Stimulated activated CD8-positive, alpha-beta memory T cell treated with anti-CD3 and anti-CD28 coated beads, Interleukin-7, amount 100 ng/mL, for 48 hours (primary cell): ENCODE results near the gene QKI.

Experiments used
- DNase-seq, 2 donors: peaks; one replicate each; pipeline ENCODE4 v3.0.0-alpha.2; 2020; ENCODE audit warnings: low read depth in 1 of 2; ENCODE audit errors: extremely low read depth in 1 of 2

Gene QKI

GRCh38 chr6:163527291-163527690 is 112.8 kb downstream of the QKI start:
- DNase-seq = no peak

DNA sequence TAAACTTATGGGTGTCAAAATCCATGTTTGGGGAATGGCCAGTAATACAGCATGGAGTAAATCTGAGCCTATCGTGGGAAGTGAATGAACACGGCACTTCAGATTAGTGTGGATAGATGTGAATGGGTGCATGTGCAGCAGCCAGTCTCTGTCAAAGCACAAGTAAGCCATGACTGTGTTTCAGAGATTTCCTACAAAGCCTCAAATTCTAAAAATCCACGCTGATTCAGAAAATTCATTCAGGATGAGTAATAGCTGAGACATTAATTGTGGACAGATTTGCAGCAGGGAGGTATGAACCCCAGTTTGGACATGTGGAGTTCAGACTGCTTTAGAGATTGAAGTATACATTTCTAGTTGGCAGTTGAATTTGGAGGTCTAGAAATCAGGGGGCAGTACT is 115.1 kb downstream of the QKI start:
- no peak for DNase-seq

- DNase-seq = no peak
Observed at GRCh38 chr6:163530406-163530805, 115.9 kb downstream of the QKI start.

DNA sequence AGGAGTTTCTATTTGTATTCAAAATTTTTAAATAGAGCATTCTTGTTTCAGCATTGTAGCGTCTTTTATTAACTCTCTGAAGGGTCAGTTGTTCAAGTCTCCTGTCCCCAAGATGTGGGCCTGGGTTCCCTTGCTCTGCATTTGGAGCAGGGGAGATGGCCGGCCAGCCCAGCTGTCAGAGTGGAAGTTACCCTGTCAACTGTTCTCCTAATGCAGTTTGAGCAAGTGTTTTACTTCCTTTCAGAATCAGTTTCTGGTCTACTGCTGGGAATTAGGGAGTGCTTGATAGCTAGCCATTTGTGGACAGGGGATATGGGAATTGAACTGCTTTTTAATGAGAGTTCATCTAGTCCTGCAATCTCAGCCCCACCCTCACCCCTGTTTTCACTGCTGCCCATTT is 116.6 kb downstream of the QKI start:
- no peak for DNase-seq

DNA sequence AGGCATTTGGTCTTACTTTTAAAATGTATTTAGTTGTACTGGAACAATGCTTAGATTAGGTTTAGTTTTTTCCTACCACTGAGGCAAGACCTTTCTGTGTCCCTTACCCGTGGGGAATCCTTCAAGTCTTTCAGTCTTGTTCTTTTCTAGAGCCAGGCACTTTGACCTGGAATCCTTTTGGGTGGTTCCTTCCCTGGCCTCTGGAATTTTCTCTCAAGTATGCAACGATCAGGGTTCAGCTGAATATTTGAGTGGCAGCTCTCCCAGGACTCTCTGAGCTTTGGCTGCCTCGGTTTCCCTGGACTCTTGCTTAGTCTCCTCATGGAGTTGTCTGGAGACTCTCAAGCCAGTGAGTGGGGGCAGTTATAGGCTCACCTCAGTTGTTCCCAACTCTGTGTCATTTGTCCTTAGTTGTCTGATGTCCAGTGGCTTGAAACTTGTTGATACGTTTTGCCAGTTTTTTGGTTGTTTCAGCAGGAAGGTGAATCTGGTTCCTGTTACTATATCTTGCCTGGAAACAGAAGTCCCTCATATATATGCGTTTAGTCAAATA is 118.1 kb downstream of the QKI start:
- DNase-seq = no peak

DNA sequence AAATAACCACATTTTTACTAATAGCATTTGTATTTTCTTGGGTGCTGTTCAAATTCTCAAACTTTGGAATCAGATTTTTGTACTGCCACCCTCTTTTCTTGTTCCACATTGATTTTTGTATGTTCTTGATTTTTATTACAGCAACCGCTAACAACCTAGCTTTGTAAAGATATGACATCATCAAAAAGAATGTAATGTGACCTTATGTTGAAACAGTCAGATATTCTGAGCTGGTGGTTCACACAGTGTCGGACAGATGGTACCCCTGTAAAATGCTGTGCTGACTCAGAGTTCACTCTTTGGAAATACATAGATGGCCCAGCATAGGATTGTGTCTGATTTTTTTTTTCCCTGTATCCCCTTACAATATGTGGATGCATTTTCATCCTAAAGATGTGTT is 118.9 kb downstream of the QKI start:
- DNase-seq = no peak

DNA sequence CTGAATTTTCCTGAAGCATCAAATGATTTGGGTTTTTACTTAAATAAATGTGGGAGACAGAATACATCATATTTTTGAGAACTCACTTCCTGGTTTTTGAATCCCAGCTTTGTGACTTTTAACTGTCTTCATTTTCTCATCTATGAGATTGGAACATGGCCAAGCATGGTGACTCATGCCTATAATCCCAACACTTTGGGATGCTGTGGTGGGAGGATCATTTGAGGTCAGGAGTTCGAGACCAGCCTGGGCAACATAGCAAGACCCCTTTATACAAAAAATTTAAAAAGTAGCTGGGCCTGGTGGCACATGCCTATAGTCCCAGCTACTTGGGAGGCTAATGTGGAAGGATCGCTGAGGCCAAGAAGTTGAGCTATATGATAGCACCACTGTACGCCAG is 122.3 kb downstream of the QKI start:
- DNase-seq = no peak

- no peak for DNase-seq
Observed at GRCh38 chr6:163538331-163538730, 123.8 kb downstream of the QKI start.

GRCh38 chr6:163539101-163539762 is 124.7 kb downstream of the QKI start:
- DNase-seq = no peak

- no peak for DNase-seq
Observed at GRCh38 chr6:163543321-163543720, 128.8 kb downstream of the QKI start.

DNA sequence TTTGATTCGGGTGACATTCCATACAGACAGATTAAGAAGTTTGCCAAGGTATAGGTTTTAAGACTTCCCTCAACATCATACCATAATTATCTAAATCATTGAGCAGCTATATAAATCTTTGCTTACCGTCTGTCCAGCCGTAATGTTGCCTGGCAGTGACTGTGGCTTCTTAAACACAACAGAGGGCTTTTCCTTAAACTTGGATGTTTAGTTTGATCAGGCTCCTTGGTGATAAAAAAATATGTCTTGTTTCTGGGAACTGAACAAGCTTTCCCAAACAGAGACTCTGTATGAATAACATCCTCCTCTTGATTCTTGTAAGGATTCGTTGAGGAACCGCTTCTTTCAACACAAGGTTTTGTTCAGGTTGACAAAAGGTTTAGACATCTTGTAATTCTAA is 130.9 kb downstream of the QKI start:
- DNase-seq = no peak

GRCh38 chr6:163547287-163547686 is 132.8 kb downstream of the QKI start:
- no peak for DNase-seq

- no peak for DNase-seq
Observed at GRCh38 chr6:163548624-163549023, 134.1 kb downstream of the QKI start.

GRCh38 chr6:163554032-163554431 is 139.5 kb downstream of the QKI start:
- no peak for DNase-seq

- DNase-seq = peak in 1 of 2 donors; percentile 32
Observed at GRCh38 chr6:163554663-163555062, 140.1 kb downstream of the QKI start.

DNA sequence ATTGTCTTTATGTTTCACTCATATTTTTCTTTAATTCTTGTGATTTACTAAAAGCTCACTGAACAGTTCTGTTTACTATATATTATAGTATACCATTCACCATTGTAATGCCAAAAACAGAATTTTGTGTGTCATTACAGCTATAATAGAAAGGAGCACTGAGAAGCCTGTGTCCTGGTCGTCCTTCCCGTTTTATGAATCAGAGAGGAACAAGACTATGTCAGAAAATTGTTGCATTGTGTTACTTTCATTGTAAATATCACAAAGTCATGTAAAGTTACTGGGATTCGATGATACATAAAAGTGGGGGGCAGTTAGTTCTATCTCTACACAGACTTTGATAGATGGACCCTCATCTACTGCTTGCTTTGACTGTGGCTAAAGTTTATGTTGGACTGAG is 145.1 kb downstream of the QKI start:
- no peak for DNase-seq

- no peak for DNase-seq
Observed at GRCh38 chr6:163563318-163563717, 148.8 kb downstream of the QKI start.

GRCh38 chr6:163564534-163564933 is 150.0 kb downstream of the QKI start:
- DNase-seq = no peak

DNA sequence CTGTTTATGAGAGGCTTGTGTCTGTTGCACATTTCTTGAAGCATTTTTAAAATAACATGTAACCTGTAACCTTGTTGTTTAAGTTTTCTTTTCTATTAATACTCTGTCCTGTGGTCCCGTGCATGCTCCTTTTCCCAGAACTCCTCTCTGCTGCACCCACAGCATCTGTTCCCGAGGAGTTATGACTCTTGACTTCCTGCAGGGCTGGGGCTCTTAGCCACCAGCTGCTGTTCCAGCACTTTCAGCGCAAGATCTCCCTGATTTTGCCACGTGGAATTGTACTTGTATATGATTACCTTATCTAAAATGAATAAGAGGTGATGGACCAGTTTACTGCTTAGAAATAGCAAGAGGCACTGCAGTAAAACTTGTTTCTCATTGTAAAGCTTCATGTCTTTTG is 150.6 kb downstream of the QKI start:
- DNase-seq = no peak

GRCh38 chr6:163566056-163566455 is 151.5 kb downstream of the QKI start:
- DNase-seq = no peak

DNA sequence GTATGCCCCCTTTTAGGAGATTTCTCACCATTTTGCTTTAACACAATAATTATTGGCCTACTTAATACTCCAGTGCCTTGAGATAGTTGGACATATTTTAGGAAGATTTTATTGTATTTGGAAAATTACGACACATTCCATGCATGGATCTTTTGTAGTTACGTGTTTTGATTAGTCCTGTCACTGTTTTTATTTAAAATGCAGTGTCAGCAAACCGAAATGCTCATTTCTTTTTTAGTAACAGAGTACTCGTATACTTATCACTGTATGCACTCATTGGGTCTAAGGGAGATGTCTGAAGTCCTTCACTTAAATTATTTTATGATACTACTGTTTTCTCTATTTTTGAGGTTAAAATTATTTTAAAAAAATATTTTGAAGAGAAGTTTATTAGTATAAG is 153.8 kb downstream of the QKI start:
- DNase-seq = no peak

DNA sequence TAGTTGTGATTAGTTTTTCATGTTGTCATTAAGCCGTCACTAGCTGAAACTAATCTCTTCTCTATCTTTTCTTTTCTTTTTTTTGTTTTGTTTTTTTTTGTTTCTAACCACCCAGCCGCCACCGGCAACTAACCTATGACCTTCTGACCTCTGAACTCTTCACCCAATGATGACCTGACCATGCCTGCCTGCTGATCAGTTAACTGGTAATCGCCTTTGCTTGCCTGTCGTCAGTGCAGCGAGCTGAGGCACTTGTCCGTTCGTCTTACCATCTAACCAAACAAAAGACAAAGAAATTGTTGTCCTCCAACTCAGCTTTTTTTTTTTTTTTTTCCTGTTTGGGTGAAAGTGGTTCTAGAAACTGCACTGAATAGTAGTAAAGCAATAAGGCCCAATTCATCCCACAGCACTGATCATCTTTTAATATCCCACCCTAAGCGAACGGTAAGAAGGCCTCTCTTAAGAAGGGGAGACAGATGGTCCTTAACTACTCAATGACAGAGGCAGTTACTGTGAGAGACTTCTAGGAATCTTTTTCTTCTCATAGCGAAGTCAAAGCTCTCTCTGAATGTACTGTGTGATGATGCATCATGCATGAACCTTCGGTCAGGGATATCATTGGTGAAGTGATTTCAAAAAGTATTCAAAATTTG is 156.2 kb downstream of the QKI start:
- DNase-seq = no peak

DNA sequence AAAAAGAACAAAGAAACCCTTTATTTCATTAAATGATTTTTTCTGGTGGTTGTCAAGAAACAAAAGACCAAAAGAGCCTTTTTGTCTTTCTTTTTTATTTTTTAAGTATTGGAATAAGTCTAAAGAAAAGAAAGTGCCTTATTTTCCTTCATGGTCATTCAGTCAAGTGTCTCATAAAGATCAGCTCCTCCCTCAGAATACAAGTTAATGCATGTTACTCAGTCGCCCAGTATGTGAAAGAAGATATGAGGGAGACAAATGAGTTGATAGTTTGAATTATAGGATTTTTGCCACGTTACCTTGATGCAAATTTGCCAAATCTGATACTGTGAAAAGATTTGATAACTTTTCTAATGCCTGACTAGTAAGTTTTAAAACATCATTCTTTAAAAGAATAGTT is 157.2 kb downstream of the QKI start:
- DNase-seq = no peak
